ENCODE data around the gene SAMSN1.

The SAMSN1 gene

GRCh38 chr21:14483296-14483695 is 62.8 kb downstream of the SAMSN1 start:
- DNase-seq, result no peak

DNA sequence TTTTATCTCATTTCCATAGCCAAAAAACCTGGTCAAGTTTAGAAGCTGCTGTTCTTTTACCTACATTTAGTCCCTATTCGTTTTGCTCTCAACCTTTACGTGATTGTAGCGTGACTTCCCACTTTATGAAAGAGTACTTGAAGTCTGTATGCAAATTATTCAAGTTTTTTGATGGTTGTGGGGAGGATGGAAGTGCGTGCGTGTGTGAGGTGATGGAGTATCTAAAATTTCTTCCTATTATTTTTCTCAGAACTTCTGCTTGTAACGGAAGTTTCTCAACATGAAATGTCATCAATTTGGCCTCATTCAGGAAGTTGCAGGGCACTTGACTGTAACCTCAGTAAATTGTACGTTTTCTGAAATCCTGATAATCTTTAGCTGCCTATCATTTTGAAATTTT is 64.0 kb downstream of the SAMSN1 start:
- peak in 1 of 2 donors; percentile 75 for DNase-seq

DNA sequence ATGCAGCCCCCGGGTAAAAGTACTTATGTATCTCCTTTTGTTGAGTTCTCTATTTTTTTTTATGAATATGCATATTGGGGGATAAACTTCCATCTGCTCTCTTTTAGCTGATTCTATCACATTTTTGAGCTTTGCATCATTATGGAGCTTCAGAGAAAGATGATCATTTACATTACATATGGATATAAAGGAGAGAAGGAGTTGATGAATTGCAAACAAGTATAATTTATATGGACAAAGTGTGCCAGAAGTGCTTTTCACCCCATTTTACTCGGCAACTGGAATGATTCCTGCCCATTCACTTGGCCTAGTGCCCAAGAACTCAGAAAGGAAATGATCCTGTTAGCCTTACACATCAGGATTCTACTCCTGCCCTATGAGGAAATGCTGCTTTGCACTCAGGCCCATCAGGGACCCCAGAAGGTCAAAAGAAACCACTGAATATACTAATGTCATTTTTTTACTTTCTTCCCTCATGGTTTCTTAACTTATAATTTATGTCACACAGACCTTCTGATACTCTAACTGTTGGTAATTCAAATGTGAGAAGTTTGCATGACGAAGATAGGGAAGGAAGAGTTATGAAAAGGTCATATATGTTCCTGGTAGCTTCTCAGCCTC is 65.6 kb downstream of the SAMSN1 start:
- no peak for DNase-seq

- DNase-seq, result no peak
Measured at GRCh38 chr21:14479241-14479786, 66.8 kb downstream of the SAMSN1 start.

- DNase-seq, result no peak
Measured at GRCh38 chr21:14477841-14478240, 68.3 kb downstream of the SAMSN1 start.

GRCh38 chr21:14477133-14477532 is 69.0 kb downstream of the SAMSN1 start:
- no peak for DNase-seq

- DNase-seq, result no peak
Measured at GRCh38 chr21:14474995-14475394, 71.1 kb downstream of the SAMSN1 start.

DNA sequence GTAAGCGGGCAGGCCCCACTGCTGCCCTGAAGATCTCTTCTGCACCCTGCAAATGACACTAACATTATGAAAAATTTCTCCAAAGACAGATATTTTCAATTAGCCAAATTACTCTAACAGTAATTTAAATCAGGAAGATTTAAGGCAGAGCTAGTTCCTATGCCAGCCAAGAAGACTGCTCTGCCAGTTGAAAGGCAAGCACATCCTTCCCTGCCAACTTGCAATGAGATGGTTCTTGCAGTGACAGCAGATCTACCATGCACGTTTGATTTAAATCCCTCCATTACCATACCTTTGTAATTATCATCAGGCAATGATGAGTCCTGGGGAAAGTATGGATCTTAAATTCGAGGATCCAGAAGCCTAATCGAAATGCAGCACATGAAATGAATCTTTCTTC is 76.5 kb downstream of the SAMSN1 start:
- DNase-seq, result no peak

- DNase-seq, result no peak
Measured at GRCh38 chr21:14466715-14467114, 79.4 kb downstream of the SAMSN1 start.

GRCh38 chr21:14457762-14458161 is 88.4 kb downstream of the SAMSN1 start:
- DNase-seq, result no peak

- no peak for DNase-seq
Measured at GRCh38 chr21:14456911-14457310, 89.2 kb downstream of the SAMSN1 start.

- DNase-seq, result peak in 1 of 2 donors; percentile 50
Measured at GRCh38 chr21:14454016-14455009, 91.8 kb downstream of the SAMSN1 start.

- DNase-seq, result no peak
Measured at GRCh38 chr21:14453339-14454015, 92.6 kb downstream of the SAMSN1 start.

DNA sequence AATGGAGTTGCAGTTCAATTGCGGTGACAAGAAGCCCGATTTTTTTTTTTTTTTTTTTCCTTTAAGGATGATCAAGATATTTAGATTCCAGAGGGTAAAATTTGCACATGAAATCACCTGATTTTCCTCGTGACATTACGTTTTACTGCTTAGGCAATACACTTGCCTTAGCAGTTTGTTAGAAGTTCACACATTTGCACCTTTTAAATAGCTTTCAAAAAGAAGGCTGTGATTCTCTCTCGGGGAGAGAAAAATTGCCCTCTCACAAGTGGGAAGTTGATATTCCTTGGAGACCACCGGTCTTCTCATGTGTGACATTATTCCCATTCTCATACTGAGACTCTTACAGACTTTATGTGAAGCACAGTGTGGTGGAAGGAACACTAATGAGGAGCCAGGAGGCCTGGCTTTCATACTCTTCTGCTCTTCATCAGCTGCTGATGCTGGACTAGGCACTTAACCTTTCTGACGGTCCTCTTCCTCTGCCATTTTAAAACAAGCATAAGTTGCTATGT is 93.3 kb downstream of the SAMSN1 start:
- DNase-seq, result no peak

DNA sequence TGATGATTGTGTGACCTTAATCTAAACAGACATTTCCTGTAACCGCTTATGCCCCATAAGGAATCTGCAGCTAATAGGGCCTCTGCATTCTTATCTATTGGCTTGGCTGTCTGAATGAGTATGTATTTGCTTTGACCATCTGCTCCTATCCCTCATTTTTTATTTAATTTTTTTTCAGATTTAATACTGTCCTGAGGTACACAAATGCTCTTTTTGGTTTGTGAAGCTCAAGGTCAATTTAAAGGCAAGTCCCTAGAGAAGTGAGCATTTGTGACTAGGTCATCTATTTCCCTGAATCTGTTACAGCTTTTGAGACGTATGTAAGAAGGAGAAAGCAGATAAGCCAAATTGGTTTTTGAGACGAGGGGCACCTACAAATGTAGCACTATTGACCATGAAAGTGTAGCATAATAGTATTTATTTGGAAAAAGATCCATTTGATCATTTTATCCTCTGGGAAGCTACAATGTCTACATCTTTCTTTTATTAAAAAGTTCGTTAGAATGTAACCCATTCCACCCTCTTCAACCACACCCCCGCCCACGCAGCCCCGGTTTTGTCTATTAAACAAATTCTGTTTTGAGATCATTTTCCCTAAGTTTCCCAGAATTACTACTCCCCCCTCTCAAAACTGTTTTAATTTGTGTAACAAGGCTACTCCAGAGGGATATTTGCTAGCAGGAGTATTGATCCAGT is 93.9 kb downstream of the SAMSN1 start:
- DNase-seq, result no peak

GRCh38 chr21:14451546-14451945 is 94.6 kb downstream of the SAMSN1 start:
- DNase-seq, result no peak

DNA sequence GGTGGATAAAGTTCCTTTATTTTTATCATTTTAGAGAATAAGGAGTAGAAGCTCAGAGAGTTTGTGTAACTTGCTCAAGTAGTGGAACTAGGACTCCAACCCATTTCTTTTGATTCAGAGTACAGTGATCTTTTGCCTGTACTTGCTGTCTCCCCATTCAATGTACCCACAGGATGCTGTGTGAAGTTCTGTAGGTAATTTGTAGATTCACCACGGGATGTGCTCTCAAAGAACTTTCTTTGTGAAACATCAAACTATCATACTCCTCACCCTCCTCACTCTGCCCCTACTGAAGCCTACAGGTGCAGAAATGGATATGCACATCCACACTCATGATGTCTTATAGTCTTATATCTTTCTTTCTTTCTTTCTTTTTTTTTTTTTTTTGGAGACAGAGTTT is 97.3 kb downstream of the SAMSN1 start:
- DNase-seq, result no peak

- no peak for DNase-seq
Measured at GRCh38 chr21:14438211-14438610, 107.9 kb downstream of the SAMSN1 start.

- DNase-seq, result no peak
Measured at GRCh38 chr21:14435423-14435822, 110.7 kb downstream of the SAMSN1 start.
